HEK293T (cell line): ENCODE measurements around the gene AURKB.

Experiments
- ARNT ChIP-seq: fragments of 450-650 bp; IDR thresholded peaks from 2 replicates; pipeline ENCODE4 v1.6.1; 2017; ENCODE audit warnings: mild to moderate bottlenecking
- FOXK2 ChIP-seq: fragments of 450-650 bp; IDR thresholded peaks from 2 replicates; pipeline ENCODE4 v1.6.1; 2016; ENCODE audit warnings: mild to moderate bottlenecking
- FOXM1 ChIP-seq: fragments of 450-650 bp; IDR thresholded peaks from 2 replicates; pipeline ENCODE4 v1.6.1; 2017; ENCODE audit warnings: mild to moderate bottlenecking, borderline replicate concordance
- SP1 ChIP-seq: fragments of 450-650 bp; IDR thresholded peaks from 2 replicates; pipeline ENCODE4 v1.6.1; 2017
- ZNF384 ChIP-seq: fragments of 450-650 bp; IDR thresholded peaks from 2 replicates; pipeline ENCODE4 v1.6.1; 2016

GRCh38 chr17:8222380-8222629 is 11.9 kb upstream of the AURKB start:
- no peak for TF ChIP-seq ARNT
- no peak for TF ChIP-seq FOXM1
- no peak for TF ChIP-seq SP1
- no peak for TF ChIP-seq ZNF384
- no peak for TF ChIP-seq FOXK2
